Measurements from ENCODE around the gene DZIP3. TPM values are rescaled to one million over a fixed set of nuclear protein-coding genes. Genes with fewer than 3 reads are reported as not detected.

The DZIP3 gene
- total RNA-seq, 4 donors from 2014 or later = 3.6 to 7.9 (median 5.7) TPM

DNA sequence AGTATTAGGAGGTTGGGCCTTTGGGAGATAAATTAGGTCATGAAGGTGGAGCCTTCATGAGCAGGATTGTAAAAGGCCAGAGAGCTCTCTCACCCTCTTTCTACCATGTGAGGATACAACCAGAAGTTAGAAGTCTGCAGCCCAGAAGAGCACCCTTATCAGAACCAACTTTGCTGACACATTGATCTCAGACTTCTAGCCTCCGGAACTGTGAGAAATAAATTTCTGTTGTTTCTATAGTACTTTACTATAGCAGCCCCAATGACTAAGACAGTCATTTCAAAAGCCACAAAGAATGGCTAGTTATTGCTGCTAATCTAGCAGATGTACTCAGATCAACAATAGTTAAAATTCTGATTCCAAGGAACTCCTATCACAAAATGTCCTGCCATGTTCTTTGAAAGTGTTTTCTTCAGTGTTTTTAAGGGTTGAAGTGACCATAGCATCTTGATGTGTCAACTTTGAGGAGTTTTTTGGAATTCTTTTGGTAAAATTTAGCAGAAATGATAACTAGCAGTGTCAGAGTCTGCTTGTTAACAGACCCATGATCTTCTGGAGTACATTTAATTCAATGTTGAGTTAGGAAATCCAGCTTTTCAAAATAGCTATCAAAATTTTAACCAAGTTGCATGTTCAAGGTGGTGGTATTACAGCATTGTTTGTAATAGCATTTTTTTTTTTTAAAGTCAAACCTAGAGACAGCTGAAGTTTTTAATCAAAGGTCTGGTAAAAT lies 10.3 kb downstream of the DZIP3 start:
- DNase-seq (ENCODE audit: low spot score) = no peak
- ATAC-seq (ENCODE audit: low FRiP score) = no peak
- TF ChIP-seq, protein P1, sequence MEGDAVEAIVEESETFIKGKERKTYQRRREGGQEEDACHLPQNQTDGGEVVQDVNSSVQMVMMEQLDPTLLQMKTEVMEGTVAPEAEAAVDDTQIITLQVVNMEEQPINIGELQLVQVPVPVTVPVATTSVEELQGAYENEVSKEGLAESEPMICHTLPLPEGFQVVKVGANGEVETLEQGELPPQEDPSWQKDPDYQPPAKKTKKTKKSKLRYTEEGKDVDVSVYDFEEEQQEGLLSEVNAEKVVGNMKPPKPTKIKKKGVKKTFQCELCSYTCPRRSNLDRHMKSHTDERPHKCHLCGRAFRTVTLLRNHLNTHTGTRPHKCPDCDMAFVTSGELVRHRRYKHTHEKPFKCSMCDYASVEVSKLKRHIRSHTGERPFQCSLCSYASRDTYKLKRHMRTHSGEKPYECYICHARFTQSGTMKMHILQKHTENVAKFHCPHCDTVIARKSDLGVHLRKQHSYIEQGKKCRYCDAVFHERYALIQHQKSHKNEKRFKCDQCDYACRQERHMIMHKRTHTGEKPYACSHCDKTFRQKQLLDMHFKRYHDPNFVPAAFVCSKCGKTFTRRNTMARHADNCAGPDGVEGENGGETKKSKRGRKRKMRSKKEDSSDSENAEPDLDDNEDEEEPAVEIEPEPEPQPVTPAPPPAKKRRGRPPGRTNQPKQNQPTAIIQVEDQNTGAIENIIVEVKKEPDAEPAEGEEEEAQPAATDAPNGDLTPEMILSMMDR (IDR thresholded peaks at IDR 0.05) = no peak

DNA sequence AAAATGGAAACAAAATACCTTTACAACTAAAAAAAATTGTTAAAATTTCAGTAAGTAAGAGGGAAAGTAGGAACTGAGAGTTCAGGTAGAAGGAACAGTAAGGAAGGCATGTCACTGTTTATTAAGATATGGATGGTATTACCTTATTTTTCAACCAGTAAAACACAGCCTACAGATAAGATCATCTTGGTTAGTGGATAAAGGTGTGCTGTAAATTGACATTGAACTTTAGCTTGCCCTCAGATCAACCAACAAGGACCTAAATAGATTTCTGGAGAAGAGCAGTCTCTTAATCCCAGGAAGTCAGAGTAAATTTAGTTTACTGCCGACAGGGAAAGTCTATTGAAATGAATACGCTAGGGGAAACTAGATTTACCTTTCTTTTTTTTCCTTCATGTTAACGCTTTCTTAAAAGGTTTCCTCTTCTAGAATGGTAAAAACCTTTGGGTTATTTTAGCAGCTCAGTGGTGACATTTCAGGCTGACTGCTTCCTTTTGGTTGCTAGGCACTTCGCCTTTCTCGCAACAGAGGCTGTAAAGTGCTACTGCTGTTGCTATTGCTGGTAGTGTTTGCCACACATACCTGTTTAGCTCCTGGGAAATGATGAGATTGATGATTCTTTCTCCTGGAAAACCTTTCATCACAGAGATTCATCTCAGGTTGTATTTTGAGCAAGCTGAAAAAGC lies 12.9 kb downstream of the DZIP3 start:
- TF ChIP-seq, protein P1 (IDR thresholded peaks at IDR 0.05) = no peak
- DNase-seq (ENCODE audit: low spot score) = no peak
- peak; percentile 76 for ATAC-seq (ENCODE audit: low FRiP score)

DNA sequence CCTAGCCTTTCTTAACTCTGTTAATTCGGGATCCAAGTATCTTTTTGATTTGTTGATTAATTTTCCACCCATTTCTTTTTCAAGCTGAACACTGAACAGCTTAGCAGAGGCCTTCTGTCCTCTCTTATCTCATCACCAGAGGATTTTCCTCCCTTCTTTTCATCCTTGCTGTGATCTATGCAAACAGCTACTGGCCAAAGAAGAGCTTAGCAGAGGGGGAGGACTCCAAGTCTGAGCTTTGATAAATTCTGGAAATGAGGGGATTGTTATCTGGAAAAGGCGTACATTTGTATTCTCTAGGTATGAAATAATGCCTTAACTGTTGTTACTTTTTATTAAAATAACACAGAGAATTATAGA lies 13.4 kb downstream of the DZIP3 start:
- DNase-seq (ENCODE audit: low spot score) (no peak), ATAC-seq (ENCODE audit: low FRiP score) (peak; percentile 41)
- TF ChIP-seq, protein P1 (IDR thresholded peaks at IDR 0.05) = no peak

DNA sequence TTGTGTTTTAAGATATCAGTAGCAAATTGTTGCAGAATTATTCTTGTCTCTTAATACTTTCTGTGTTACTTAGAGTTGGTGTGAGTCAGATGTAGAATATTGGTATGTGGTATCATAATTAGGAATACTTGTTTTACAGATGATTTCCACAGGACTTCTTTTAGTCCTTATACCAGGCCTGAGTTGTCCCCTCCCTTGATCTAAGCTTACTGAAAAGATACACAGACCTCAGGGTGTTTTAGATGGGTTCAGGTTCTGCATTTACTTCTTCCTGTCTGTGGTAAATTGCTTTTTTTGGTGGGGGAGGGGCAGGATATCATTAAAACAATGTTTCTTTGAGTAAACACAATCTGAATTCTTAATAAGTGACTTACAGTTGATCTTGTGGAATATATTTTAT lies 14.2 kb downstream of the DZIP3 start:
- TF ChIP-seq, protein P1 (IDR thresholded peaks at IDR 0.05) = no peak
- peak; percentile 32 for ATAC-seq (ENCODE audit: low FRiP score)
- DNase-seq (ENCODE audit: low spot score) = no peak

DNA sequence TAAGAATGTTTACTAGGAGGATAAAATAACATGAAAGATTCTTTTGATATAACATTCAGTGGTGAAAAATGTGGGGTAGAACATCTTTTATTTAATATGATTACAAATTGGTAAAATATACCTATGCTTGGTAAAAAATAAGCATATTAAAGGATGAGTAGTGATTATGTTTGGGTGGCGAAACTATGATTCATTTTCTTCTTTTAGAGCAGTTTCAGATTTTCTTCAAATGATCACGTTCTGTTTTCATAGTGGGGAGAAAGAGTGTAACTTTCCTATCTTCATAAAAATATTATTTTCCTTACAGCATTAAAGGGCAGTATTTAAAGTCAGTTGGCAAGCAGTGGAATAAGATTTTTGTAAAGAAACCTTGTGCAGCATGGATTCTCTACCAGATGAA lies 15.5 kb downstream of the DZIP3 start:
- ATAC-seq (ENCODE audit: low FRiP score) (no peak), DNase-seq (ENCODE audit: low spot score) (no peak)
- TF ChIP-seq, protein P1 (IDR thresholded peaks at IDR 0.05) = no peak

DNA sequence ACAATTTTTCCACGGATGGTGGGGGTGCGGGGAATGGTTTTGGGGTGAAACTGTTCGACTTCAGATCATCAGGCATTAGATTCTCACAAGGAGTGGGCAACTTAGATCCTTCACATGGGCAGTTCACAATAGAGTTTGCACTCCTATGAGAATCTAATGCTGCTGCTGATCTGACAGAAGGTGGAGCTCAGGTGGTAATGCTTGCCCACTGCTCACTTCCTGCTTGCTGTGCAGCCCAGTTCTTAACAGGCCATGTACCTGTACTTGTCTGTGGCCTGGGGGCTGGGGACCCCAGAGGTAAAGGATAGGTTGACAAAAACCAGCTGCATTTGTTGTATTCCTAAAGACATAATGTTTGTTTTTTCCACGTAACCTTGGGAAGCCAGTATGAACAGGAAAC lies 16.0 kb downstream of the DZIP3 start:
- DNase-seq (ENCODE audit: low spot score) (no peak), ATAC-seq (ENCODE audit: low FRiP score) (no peak)
- TF ChIP-seq, protein P1 (IDR thresholded peaks at IDR 0.05) = no peak

DNA sequence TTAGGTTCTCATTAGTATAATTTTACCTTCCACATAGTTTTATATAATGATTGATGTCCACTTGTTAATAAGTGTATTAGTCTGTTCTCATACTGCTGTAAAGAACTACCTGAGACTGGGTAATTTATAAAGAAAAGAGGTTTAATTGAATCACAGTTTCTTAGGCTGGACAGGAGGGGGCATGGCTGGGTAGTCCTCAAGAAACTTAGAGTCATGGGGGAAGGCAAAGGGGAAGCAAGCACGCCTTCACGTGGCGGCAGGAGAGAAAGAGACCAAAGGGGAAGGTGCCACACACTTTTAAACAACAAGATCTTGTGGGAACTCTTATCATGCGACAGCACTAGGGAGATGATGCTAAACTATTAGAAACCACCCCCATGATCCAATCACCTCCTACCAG lies 19.2 kb downstream of the DZIP3 start:
- TF ChIP-seq, protein P1 (IDR thresholded peaks at IDR 0.05) = no peak
- no peak for DNase-seq (ENCODE audit: low spot score)
- ATAC-seq (ENCODE audit: low FRiP score) = no peak
